ENCODE measurements around the gene LRRC31. TPM values are rescaled to one million over a fixed set of nuclear protein-coding genes. Genes with fewer than 3 reads are reported as not detected.

The LRRC31 gene
- total and polyA plus RNA-seq, 2 of the 8 experiments (the other 6 are each of a cell fraction or from before 2014, with no cell fraction given): not detected

- Histone ChIP-seq H3K9me3 (ENCODE audit: insufficient read depth in 2 of 2, low read depth in 1 of 2, low read length in 1 of 2) (no peaks in the 10 kb centered on the region), H2BK20ac (ENCODE audit: low read length) (no peak overlapping the region), H3K14ac (ENCODE audit: insufficient read length) (no peak overlapping the region), H2AFZ (ENCODE audit: low read length) (no peak overlapping the region), H4K91ac (replicated peaks; ENCODE audit: insufficient read length, low read length) (no peak overlapping the region), H3K23ac (ENCODE audit: insufficient read length) (no peak overlapping the region), H2BK5ac (ENCODE audit: low read depth, low read length) (no peak overlapping the region), H3K36me3 (ENCODE audit: control insufficient read depth in 2 of 4, insufficient read depth in 4 of 4, low read length in 3 of 4) (no peaks in the 10 kb centered on the region), H3K23me2 (ENCODE audit: low read depth, low read length) (no peaks in the 10 kb centered on the region), H2BK12ac (ENCODE audit: low read depth, low read length) (no peak overlapping the region), H4K20me1 (replicated peaks in 1 of 2; ENCODE audit: control insufficient read depth in 1 of 2, insufficient read depth in 2 of 2, low read length in 2 of 2) (no peaks in the 10 kb centered on the region), H2BK120ac (replicated peaks; ENCODE audit: low read depth, low read length) (no peak overlapping the region), H4K8ac (ENCODE audit: extremely low read depth, insufficient read depth, low read length) (no peak overlapping the region), H2BK15ac (ENCODE audit: low read length) (no peak overlapping the region), H3K4me3 (ENCODE audit: extremely low read depth in 1 of 4, insufficient read depth in 2 of 4, low read depth in 3 of 4, low read length in 4 of 4) (no peak overlapping the region), H3K79me1 (ENCODE audit: low read depth, low read length) (no peaks in the 10 kb centered on the region), H3K27me3 (replicated peaks in 1 of 4; ENCODE audit: control insufficient read depth in 3 of 4, extremely low read depth in 1 of 4, insufficient read depth in 3 of 4, low read length in 3 of 4) (no peaks in the 10 kb centered on the region), H3K18ac (ENCODE audit: extremely low read depth, low read length) (no peak overlapping the region), H3K27ac (ENCODE audit: low read depth, low read length) (no peak overlapping the region), H3K9ac (replicated peaks in 1 of 4; ENCODE audit: extremely low read depth in 1 of 4, low read depth in 3 of 4, low read length in 3 of 4) (no peak overlapping the region), H3K4me2 (ENCODE audit: insufficient read depth in 1 of 2, low read depth in 2 of 2, low read length in 2 of 2) (no peak overlapping the region), H2AK5ac (ENCODE audit: low read depth, low read length) (no peak overlapping the region), H4K5ac (ENCODE audit: insufficient read length, low read depth, low read length) (no peak overlapping the region), H3K4ac (replicated peaks; ENCODE audit: insufficient read length, low read depth, low read length) (no peak overlapping the region), H3K56ac (replicated peaks; ENCODE audit: insufficient read length, low read depth, low read length) (no peak overlapping the region), H3K4me1 (replicated peaks in 1 of 4; ENCODE audit: control insufficient read depth in 3 of 4, insufficient read depth in 4 of 4, low read length in 3 of 4) (0 out of 7 replicates have a peak, but pooled peaks cover 0 to 5% (median 0%) of the 10 kb centered on the region in 4 experiments), H3K79me2 (ENCODE audit: control insufficient read depth in 1 of 2, insufficient read depth in 2 of 2, low read length in 2 of 2) (no peaks in the 10 kb centered on the region)
- 96% methylated on average over 3 of the region's 3 CpGs; no CpG with 5 or more reads in 1 of the 2 experiments for WGBS, 2 experiments (ENCODE audit: extremely low coverage in 1 of 2, insufficient coverage in 1 of 2, insufficient read length in 1 of 2, insufficient replicate concordance in 2 of 2, low coverage in 1 of 2, low lambda C conversion rate in 2 of 2, missing lambda C conversion rate in 1 of 2)
- FAIRE-seq (no peak), DNase-seq (ENCODE audit: low read depth in 1 of 2, low spot score in 2 of 2) (no peak)
- CTCF ChIA-PET (ENCODE audit: partially characterized antibody): interaction anchor here (0.6 kb wide), 1 partner anchor 330 kb away, joined by 5 read pairs; no protein-coding TSS in a partner anchor
- POLR2A ChIA-PET (ENCODE audit: partially characterized antibody): no interaction called here
- TF ChIP-seq NANOG (IDR thresholded peaks at IDR 0.05; ENCODE audit: insufficient read depth, low read depth, low read length, poor library complexity, severe bottlenecking): no peak
Observed at GRCh38 chr3:169855514-169855913, 14.2 kb downstream of the LRRC31 start.
